Measurements from ENCODE around the gene NUDT22. TPM values are rescaled to one million over a fixed set of nuclear protein-coding genes. Genes with fewer than 3 reads are reported as not detected.

Gene NUDT22
- polyA plus RNA-seq, 2 of the 4 experiments (the other 2 are of a cell fraction) = 21.5 to 33.2 TPM

- TF ChIP-seq BCL3 (IDR thresholded peaks at IDR 0.05) (no peak), HOXB5 (CRISPR knock-in tag; IDR thresholded peaks at IDR 0.05) (no peak), RNF2 (IDR thresholded peaks at IDR 0.05; ENCODE audit: borderline replicate concordance, low read depth) (no peak), RARB (CRISPR knock-in tag; IDR thresholded peaks at IDR 0.05) (no peak)
Measured at GRCh38 chr11:64207256-64208085, 18.6 kb upstream of the NUDT22 start (continued).

GRCh38 chr11:64208086-64208795, 17.8 kb upstream of the NUDT22 start:
- FAIRE-seq (no peak), ATAC-seq (no peak), DNase-seq (ENCODE audit: low read depth in 1 of 2, low spot score in 1 of 2) (no peak)
- WGBS (ENCODE audit: missing lambda C conversion rate) = over 99% methylated on average over 12 of the region's 23 CpGs
- TF ChIP-seq BHLHE40 (IDR thresholded peaks at IDR 0.05; ENCODE audit: low read depth, low read length) = no peak
- no peak for TF ChIP-seq EHMT2 (IDR thresholded peaks at IDR 0.05; ENCODE audit: low read depth)
- TF ChIP-seq SMC3 (IDR thresholded peaks at IDR 0.05) = no peak
- no peak for TF ChIP-seq POLR2AphosphoS2 (conservative IDR thresholded peaks at IDR 0.05; ENCODE audit: low read length)
- no peak for TF ChIP-seq ZSCAN20 (CRISPR knock-in tag; IDR thresholded peaks at IDR 0.05)
- no peak for TF ChIP-seq HOXA7 (CRISPR knock-in tag; IDR thresholded peaks at IDR 0.05)
- TF ChIP-seq JUNB (IDR thresholded peaks at IDR 0.05) = no peak
- no peak for TF ChIP-seq REST (IDR thresholded peaks at IDR 0.05)
- Histone ChIP-seq H3K4me3 (no peak overlapping the region), H3K9me3 (no peaks in the 10 kb centered on the region), H3K27ac (peak overlapping the region in 1 of 2 experiments; percentile 34; a peak in 1 of 6 replicates), H3K4me1 (peaks cover 9% of the 10 kb centered on the region; the same call in 1 of the 3 replicates), H3K4me2 (no peak overlapping the region)
- ChIA-PET POLR2A (no interaction called here), CTCF (interaction anchor here (1.4 to 20.3 kb wide), 5 partner anchors 12 to 94 kb away, joined by 3 to 254 read pairs (median 29); partner anchors contain the start of genes CATSPERZ, DNAJC4, NUDT22 and PLCB3)

- no peak for TF ChIP-seq POLR2A (IDR thresholded peaks at IDR 0.05; ENCODE audit: low read length)
- no peak for TF ChIP-seq HES2 (IDR thresholded peaks at IDR 0.05)
- no peak for TF ChIP-seq KDM5A (IDR thresholded peaks at IDR 0.05)
- no peak for TF ChIP-seq FOXS1 (CRISPR knock-in tag; IDR thresholded peaks at IDR 0.05)
- TF ChIP-seq ATOH8 (CRISPR knock-in tag; IDR thresholded peaks at IDR 0.05; ENCODE audit: low read depth) = no peak
- TF ChIP-seq HOXA7 (CRISPR knock-in tag; IDR thresholded peaks at IDR 0.05) = no peak
- no peak for TF ChIP-seq HEYL (CRISPR knock-in tag; IDR thresholded peaks at IDR 0.05)
- no peak for TF ChIP-seq BHLHE40 (IDR thresholded peaks at IDR 0.05; ENCODE audit: low read depth, low read length)
- no peak for TF ChIP-seq TP53 (CRISPR knock-in tag; IDR thresholded peaks at IDR 0.05)
- TF ChIP-seq ZFP36 (IDR thresholded peaks at IDR 0.05; ENCODE audit: borderline replicate concordance, partially characterized antibody) = no peak
- no peak for TF ChIP-seq NR3C1 (IDR thresholded peaks at IDR 0.05)
- TF ChIP-seq JUNB (IDR thresholded peaks at IDR 0.05) = no peak
- TF ChIP-seq FOSB (CRISPR knock-in tag; IDR thresholded peaks at IDR 0.05) = no peak
- FAIRE-seq = no peak
- Histone ChIP-seq H3K4me2 (no peak overlapping the region), H3K27ac (no peak overlapping the region), H3K4me1 (peaks cover 9% of the 10 kb centered on the region; the same call in 1 of the 3 replicates), H3K9me3 (no peaks in the 10 kb centered on the region), H3K4me3 (no peak overlapping the region)
- no peak; a peak in 2 of 6 replicates for ATAC-seq
- POLR2A ChIA-PET = interaction anchor here (0.8 kb wide), 1 partner anchor 23 kb away, joined by 3 read pairs; the partner anchor contains the start of gene STIP1
- CTCF ChIA-PET = interaction anchor here (0.9 to 20.3 kb wide), 6 partner anchors 11 to 94 kb away, joined by 3 to 254 read pairs (median 20); partner anchors contain the start of genes CATSPERZ, DNAJC4, NUDT22 and PLCB3
- no peak for DNase-seq (ENCODE audit: low read depth in 1 of 2, low spot score in 1 of 2)
- 94% methylated on average over 17 of the region's 18 CpGs for WGBS (ENCODE audit: missing lambda C conversion rate)
Measured at GRCh38 chr11:64208796-64209562, 17.1 kb upstream of the NUDT22 start.
